ENCODE results near the gene OR5AU1.
"Not testable (repeated sequence)": the region's sequence is repeated elsewhere in the genome, so short reads cannot be mapped to it uniquely, and the experiment has no call there.

Gene OR5AU1

DNA sequence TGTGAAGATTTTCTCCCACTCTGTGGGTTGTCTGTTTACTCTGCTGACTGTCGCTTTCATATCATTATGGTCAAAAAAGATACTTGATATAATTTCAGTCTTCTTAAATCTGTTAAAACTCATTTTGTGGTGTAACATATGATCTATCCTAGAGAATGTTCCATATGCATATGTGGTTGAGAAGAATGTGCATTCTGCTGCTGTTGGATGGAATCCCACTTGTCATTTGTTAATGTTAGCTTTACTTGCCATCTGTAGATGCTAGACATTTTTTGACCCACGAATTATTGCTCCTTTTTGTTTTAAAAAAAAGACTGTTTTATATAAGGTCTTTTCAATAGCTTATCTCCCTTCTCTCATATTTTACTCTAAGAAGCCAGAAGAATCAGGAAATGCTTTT lies 26.3 kb upstream of the OR5AU1 start:
- in situ Hi-C loops (cut with HindIII; ENCODE audit: low sequenced_read_pairs), result no loop called here
- TF ChIP-seq, protein P1, sequence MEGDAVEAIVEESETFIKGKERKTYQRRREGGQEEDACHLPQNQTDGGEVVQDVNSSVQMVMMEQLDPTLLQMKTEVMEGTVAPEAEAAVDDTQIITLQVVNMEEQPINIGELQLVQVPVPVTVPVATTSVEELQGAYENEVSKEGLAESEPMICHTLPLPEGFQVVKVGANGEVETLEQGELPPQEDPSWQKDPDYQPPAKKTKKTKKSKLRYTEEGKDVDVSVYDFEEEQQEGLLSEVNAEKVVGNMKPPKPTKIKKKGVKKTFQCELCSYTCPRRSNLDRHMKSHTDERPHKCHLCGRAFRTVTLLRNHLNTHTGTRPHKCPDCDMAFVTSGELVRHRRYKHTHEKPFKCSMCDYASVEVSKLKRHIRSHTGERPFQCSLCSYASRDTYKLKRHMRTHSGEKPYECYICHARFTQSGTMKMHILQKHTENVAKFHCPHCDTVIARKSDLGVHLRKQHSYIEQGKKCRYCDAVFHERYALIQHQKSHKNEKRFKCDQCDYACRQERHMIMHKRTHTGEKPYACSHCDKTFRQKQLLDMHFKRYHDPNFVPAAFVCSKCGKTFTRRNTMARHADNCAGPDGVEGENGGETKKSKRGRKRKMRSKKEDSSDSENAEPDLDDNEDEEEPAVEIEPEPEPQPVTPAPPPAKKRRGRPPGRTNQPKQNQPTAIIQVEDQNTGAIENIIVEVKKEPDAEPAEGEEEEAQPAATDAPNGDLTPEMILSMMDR (IDR thresholded peaks at IDR 0.05; ENCODE audit: low read depth, low read length, missing control alignments), result no peak
- DNase-seq (ENCODE audit: low read depth), result no peak
- no peak overlapping the region for H3K4me3 ChIP-seq (ENCODE audit: low read depth, low read length)

DNA sequence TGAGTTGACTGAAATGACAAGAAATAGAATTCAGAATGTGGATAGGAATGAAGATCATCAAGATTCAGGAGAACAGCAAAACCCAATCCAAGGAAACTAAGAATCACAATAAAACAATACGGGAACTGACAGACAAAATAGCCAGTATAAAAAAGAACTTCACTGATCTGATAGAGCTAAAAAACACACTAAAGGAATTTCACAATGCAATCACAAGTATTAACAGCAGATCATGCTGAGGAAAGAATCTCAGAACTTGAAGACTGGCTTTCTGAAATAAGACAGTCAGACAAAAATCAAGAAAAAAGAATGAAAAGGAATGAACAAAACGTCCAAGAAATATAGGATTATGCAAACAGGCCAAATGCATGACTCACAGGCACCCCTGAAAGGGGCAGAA lies 15.3 kb upstream of the OR5AU1 start:
- TF ChIP-seq, protein P1 (IDR thresholded peaks at IDR 0.05; ENCODE audit: low read depth, low read length, missing control alignments), result no peak
- in situ Hi-C loops (cut with HindIII; ENCODE audit: low sequenced_read_pairs), result no loop called here
- DNase-seq (ENCODE audit: low read depth), result no peak
- no peak overlapping the region for H3K4me3 ChIP-seq (ENCODE audit: low read depth, low read length)

DNA sequence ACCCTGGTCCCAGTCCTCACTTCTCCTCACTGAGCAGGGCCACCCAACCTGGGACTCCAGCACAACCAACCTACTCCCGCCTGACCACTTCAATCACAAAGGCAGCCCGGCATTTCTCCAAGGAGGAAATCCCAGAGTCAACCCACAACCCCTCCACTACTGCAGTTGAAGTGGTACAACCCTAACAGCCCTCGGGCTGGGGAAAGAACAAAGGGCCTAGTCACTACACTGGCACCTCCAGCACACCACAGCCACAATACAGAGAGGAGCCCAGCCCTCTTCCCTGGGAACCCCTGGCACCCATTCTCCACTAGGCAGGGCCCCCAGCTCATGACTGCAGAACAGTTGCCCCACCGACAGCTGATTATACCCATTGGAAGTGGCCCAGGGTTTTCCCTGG lies 13.7 kb upstream of the OR5AU1 start:
- in situ Hi-C loops (cut with HindIII; ENCODE audit: low sequenced_read_pairs), result no loop called here
- H3K4me3 ChIP-seq (ENCODE audit: low read depth, low read length), result no peak overlapping the region
- TF ChIP-seq, protein P1 (IDR thresholded peaks at IDR 0.05; ENCODE audit: low read depth, low read length, missing control alignments), result no peak
- no peak for DNase-seq (ENCODE audit: low read depth)

DNA sequence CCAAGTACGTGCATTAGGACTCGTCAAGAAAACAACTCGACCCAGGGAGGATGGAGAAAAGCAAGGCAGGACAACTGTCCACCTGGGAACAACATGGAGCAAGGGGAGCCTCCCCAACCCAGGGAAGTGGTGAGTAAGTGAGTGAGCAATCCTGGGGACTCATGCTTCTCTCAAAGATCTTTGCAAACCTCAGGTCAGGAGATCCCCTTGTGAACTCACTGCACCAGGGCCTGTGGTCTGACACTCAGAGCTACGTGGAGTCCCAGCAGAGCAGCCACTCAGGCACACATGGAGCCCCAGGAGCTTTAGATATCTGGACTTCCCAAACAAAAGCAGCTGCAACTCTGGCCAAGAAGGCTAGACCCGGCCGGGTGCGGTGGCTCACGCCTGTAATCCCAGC lies 12.2 kb upstream of the OR5AU1 start:
- DNase-seq (ENCODE audit: low read depth), result no peak
- TF ChIP-seq, protein P1 (IDR thresholded peaks at IDR 0.05; ENCODE audit: low read depth, low read length, missing control alignments), result no peak
- no peak overlapping the region for H3K4me3 ChIP-seq (ENCODE audit: low read depth, low read length)
- in situ Hi-C loops (cut with HindIII; ENCODE audit: low sequenced_read_pairs), result no loop called here

DNA sequence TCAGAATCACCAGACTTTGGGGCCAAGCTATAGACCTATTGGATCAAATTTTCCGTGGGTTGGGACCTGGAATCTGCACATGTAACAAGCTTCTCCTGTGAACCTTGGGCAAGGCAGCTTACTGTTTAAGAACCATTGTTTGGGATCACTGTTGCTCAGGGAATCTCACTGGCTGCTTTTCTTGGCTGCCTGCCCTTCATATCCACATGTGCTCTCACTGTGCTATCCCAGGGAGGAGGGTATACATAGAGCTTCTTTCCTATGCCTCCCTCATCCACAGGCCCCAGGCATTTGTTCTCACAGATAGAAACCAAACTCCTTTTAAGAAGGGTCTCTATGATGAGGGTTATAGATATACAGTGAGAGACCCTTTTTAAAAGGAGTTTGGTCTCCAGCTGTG lies 9.8 kb upstream of the OR5AU1 start:
- H3K4me3 ChIP-seq (ENCODE audit: low read depth, low read length); DNase-seq (ENCODE audit: low read depth); in situ Hi-C loops (cut with HindIII; ENCODE audit: low sequenced_read_pairs): not testable (repeated sequence)

DNA sequence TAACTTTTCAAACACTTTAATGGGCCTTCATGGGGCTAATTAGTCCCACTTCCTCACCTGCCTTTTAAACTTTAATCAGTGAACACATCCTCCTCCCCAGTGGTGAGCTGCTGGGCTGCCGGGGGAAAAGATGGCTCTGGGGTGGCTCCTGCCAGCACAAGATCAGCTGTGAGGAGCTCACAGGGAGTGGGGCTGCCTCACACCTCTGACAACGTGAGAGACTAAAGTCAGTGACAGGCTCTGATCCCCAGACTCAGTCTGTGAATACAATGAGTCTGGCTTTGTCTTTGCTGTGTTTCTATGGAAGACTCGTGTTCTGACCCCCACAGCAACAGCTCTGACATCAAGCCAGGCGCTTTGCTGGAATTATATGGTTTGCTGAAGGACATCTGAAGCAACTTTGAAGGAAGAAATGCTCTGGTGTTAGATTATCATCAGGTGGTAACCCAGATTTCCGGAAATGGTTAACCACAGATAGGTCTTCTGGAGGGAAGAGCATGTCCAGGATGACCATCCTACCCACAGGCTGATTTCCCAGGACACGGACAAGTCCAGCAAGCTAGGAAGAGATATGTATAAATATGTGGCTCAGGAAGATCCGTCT lies 9.2 kb upstream of the OR5AU1 start:
- H3K4me3 ChIP-seq (ENCODE audit: low read depth, low read length); DNase-seq (ENCODE audit: low read depth); in situ Hi-C loops (cut with HindIII; ENCODE audit: low sequenced_read_pairs): not testable (repeated sequence)

DNA sequence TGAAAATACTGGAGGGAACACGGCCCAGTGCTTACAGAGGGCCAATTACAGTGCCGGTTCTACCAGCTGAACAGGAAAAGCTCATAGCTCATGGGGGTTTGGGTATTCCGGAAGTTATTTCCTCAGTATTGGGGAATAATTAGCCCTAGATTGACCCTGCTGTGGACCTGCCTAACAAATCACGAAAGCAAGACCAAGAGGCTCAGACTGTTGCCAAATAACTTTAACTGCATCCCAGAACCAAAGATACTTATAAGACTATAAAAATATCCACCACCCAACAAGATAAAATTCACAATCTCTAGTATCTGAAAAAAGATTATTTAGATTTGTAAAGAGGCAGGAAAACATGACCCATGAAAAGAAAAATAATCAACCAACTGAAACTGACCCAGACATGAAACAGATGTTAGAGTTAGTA lies 8.0 kb upstream of the OR5AU1 start:
- in situ Hi-C loops (cut with HindIII; ENCODE audit: low sequenced_read_pairs), result no loop called here
- DNase-seq (ENCODE audit: low read depth), result no peak
- TF ChIP-seq, protein P1 (IDR thresholded peaks at IDR 0.05; ENCODE audit: low read depth, low read length, missing control alignments), result no peak
- H3K4me3 ChIP-seq (ENCODE audit: low read depth, low read length), result no peak overlapping the region

DNA sequence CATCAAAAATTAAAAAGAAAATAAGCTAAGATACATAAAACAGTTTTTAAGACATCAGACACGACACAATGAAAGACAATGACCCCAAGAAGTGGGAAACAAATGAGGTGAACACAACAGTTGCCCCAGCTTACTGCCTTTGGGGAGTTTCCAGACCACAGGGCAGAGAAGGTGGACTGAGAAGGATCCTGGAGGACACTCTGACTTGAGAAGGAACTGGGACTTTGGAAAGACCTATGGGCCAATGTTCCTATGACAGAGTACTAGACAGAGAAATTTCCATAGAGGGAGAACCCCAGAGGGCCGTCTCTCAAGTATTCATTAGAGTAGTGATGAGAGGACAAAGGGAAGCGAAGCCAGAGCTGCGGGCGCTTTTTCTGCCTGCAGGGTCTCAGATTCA lies 6.2 kb upstream of the OR5AU1 start:
- no peak for DNase-seq (ENCODE audit: low read depth)
- TF ChIP-seq, protein P1 (IDR thresholded peaks at IDR 0.05; ENCODE audit: low read depth, low read length, missing control alignments), result no peak
- in situ Hi-C loops (cut with HindIII; ENCODE audit: low sequenced_read_pairs), result no loop called here
- H3K4me3 ChIP-seq (ENCODE audit: low read depth, low read length), result no peak overlapping the region
